ENCODE measurements around the gene CTCF.

DNA sequence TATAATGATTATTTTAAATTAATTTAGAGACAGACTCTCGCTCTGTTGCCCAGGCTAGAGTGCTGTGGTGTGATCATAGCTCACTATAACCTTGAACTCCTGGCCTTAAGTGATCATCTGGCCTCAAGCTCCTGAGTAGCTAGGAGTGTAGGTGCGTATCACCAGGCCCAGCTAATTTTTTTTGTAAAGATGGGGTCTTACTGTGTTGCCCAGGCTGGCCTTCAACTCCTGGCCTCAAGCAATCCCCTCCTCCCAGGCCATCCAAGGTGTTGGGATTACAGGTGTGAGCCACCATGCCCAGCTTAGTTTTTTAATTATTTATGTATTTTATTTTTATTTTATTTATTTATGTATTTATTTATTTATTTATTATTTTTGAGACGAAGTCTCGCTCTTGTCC lies 17.9 kb downstream of the CTCF start:
- TF ChIP-seq, protein P1, sequence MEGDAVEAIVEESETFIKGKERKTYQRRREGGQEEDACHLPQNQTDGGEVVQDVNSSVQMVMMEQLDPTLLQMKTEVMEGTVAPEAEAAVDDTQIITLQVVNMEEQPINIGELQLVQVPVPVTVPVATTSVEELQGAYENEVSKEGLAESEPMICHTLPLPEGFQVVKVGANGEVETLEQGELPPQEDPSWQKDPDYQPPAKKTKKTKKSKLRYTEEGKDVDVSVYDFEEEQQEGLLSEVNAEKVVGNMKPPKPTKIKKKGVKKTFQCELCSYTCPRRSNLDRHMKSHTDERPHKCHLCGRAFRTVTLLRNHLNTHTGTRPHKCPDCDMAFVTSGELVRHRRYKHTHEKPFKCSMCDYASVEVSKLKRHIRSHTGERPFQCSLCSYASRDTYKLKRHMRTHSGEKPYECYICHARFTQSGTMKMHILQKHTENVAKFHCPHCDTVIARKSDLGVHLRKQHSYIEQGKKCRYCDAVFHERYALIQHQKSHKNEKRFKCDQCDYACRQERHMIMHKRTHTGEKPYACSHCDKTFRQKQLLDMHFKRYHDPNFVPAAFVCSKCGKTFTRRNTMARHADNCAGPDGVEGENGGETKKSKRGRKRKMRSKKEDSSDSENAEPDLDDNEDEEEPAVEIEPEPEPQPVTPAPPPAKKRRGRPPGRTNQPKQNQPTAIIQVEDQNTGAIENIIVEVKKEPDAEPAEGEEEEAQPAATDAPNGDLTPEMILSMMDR (IDR thresholded peaks at IDR 0.05; ENCODE audit: low read depth, low read length, missing input control) = no peak
- TF ChIP-seq GABPA (IDR thresholded peaks at IDR 0.05 in 1 of 2, conservative IDR thresholded peaks at IDR 0.05 in 1 of 2) (no peak), YY1 (IDR thresholded peaks at IDR 0.05) (no peak), RXRA (IDR thresholded peaks at IDR 0.05) (no peak), JUND (IDR thresholded peaks at IDR 0.05) (no peak)
- TF ChIP-seq, protein P2, sequence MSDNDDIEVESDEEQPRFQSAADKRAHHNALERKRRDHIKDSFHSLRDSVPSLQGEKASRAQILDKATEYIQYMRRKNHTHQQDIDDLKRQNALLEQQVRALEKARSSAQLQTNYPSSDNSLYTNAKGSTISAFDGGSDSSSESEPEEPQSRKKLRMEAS (IDR thresholded peaks at IDR 0.05) = no peak
- TF ChIP-seq, protein P3, sequence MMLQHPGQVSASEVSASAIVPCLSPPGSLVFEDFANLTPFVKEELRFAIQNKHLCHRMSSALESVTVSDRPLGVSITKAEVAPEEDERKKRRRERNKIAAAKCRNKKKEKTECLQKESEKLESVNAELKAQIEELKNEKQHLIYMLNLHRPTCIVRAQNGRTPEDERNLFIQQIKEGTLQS (IDR thresholded peaks at IDR 0.05) = no peak
